Measurements from ENCODE around the gene KCNK3. TPM values are rescaled to one million over a fixed set of nuclear protein-coding genes. Genes with fewer than 3 reads are reported as not detected.

Gene KCNK3
- total and polyA plus RNA-seq, 2 of the 13 experiments (the other 11 are each of a cell fraction or from before 2014, with no cell fraction given), result not detected

GRCh38 chr2:26772064-26773001 is 79.8 kb downstream of the KCNK3 start (continued):
- TF ChIP-seq ZNF580 (CRISPR knock-in tag; IDR thresholded peaks at IDR 0.05; ENCODE audit: borderline replicate concordance, low read depth) (peak; percentile 69; the same call in 1 of the 2 replicates), FOXA3 (CRISPR knock-in tag; IDR thresholded peaks at IDR 0.05) (peak; percentile 96), BCL6 (CRISPR knock-in tag; IDR thresholded peaks at IDR 0.05) (peak; percentile 67), ZNF138 (CRISPR knock-in tag; IDR thresholded peaks at IDR 0.05; ENCODE audit: low read depth) (no peak), ZNF101 (CRISPR knock-in tag; IDR thresholded peaks at IDR 0.05; ENCODE audit: borderline replicate concordance, low read depth) (no peak), JUND (CRISPR knock-in tag; IDR thresholded peaks at IDR 0.05) (no peak), ZFP1 (CRISPR knock-in tag; IDR thresholded peaks at IDR 0.05) (no peak), ZKSCAN5 (CRISPR knock-in tag; IDR thresholded peaks at IDR 0.05) (no peak), ZNF792 (CRISPR knock-in tag; IDR thresholded peaks at IDR 0.05) (peak; percentile 63; the same call in 1 of the 2 replicates), ZNF282 (IDR thresholded peaks at IDR 0.05; ENCODE audit: partially characterized antibody) (no peak), ZNF570 (CRISPR knock-in tag; IDR thresholded peaks at IDR 0.05; ENCODE audit: borderline replicate concordance) (no peak), TOPORS (CRISPR knock-in tag; IDR thresholded peaks at IDR 0.05) (no peak), ZNF10 (CRISPR knock-in tag; IDR thresholded peaks at IDR 0.05; ENCODE audit: borderline replicate concordance, low read depth) (no peak), U2AF2 (IDR thresholded peaks at IDR 0.05; ENCODE audit: low read depth, low read length) (no peak), KMT2A (CRISPR knock-in tag; IDR thresholded peaks at IDR 0.05) (no peak), ZNF33A (CRISPR knock-in tag; IDR thresholded peaks at IDR 0.05; ENCODE audit: borderline replicate concordance) (no peak), ZNF780A (CRISPR knock-in tag; IDR thresholded peaks at IDR 0.05) (no peak), DDIT3 (CRISPR knock-in tag; IDR thresholded peaks at IDR 0.05) (no peak), GPBP1L1 (CRISPR knock-in tag; IDR thresholded peaks at IDR 0.05) (no peak), ZNF776 (CRISPR knock-in tag; IDR thresholded peaks at IDR 0.05) (no peak)
- TF ChIP-seq, protein P1, sequence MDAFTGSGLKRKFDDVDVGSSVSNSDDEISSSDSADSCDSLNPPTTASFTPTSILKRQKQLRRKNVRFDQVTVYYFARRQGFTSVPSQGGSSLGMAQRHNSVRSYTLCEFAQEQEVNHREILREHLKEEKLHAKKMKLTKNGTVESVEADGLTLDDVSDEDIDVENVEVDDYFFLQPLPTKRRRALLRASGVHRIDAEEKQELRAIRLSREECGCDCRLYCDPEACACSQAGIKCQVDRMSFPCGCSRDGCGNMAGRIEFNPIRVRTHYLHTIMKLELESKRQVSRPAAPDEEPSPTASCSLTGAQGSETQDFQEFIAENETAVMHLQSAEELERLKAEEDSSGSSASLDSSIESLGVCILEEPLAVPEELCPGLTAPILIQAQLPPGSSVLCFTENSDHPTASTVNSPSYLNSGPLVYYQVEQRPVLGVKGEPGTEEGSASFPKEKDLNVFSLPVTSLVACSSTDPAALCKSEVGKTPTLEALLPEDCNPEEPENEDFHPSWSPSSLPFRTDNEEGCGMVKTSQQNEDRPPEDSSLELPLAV (CRISPR knock-in tag; conservative IDR thresholded peaks at IDR 0.05; ENCODE audit: low read depth), result no peak
- TF ChIP-seq, protein P2, sequence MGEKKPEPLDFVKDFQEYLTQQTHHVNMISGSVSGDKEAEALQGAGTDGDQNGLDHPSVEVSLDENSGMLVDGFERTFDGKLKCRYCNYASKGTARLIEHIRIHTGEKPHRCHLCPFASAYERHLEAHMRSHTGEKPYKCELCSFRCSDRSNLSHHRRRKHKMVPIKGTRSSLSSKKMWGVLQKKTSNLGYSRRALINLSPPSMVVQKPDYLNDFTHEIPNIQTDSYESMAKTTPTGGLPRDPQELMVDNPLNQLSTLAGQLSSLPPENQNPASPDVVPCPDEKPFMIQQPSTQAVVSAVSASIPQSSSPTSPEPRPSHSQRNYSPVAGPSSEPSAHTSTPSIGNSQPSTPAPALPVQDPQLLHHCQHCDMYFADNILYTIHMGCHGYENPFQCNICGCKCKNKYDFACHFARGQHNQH (CRISPR knock-in tag; IDR thresholded peaks at IDR 0.05), result peak; percentile 73
- TF ChIP-seq, protein P3, sequence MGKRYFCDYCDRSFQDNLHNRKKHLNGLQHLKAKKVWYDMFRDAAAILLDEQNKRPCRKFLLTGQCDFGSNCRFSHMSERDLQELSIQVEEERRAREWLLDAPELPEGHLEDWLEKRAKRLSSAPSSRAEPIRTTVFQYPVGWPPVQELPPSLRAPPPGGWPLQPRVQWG (CRISPR knock-in tag; IDR thresholded peaks at IDR 0.05; ENCODE audit: borderline replicate concordance, low read depth), result no peak

Measured in HepG2 (cell line).